ENCODE data around the gene SLC25A11.

GRCh38 chr17:4897198-4897687, 42.6 kb downstream of the SLC25A11 start:
- TF ChIP-seq POLR2AphosphoS5 (IDR thresholded peaks at IDR 0.05; ENCODE audit: insufficient read depth in 1 of 2, low read depth in 1 of 2) (no peak), CTCF (IDR thresholded peaks at IDR 0.05) (no peak), POLR2A (IDR thresholded peaks at IDR 0.05) (no peak)

Measured in vagina (tissue), 2 donors.